ENCODE measurements around the gene COTL1. TPM values are rescaled to one million over a fixed set of nuclear protein-coding genes. Genes with fewer than 3 reads are reported as not detected.

Gene COTL1
- total RNA-seq, 1 donor from 2014 or later = 16.3 TPM

- no peak for ATAC-seq
These were observed 23.2 kb downstream of the COTL1 start for GRCh38 chr16:84594725-84595038.

GRCh38 chr16:84593825-84594724 is 23.8 kb downstream of the COTL1 start:
- peak; percentile 68 for ATAC-seq

- ATAC-seq = no peak
These were observed 25.2 kb downstream of the COTL1 start for GRCh38 chr16:84592718-84593117.

GRCh38 chr16:84589975-84590719 is 27.7 kb downstream of the COTL1 start:
- ATAC-seq = no peak

GRCh38 chr16:84588991-84589390 is 28.9 kb downstream of the COTL1 start:
- ATAC-seq = no peak

- no peak for ATAC-seq
These were observed 32.0 kb downstream of the COTL1 start for GRCh38 chr16:84585886-84586285.

GRCh38 chr16:84585467-84585866 is 32.4 kb downstream of the COTL1 start:
- ATAC-seq = no peak

- no peak for ATAC-seq
These were observed 33.2 kb downstream of the COTL1 start for GRCh38 chr16:84584678-84585077.

- ATAC-seq = no peak
These were observed 33.9 kb downstream of the COTL1 start for GRCh38 chr16:84583995-84584394.

GRCh38 chr16:84582958-84583516 is 34.8 kb downstream of the COTL1 start:
- no peak for ATAC-seq

GRCh38 chr16:84581158-84581557 is 36.7 kb downstream of the COTL1 start:
- no peak for ATAC-seq

GRCh38 chr16:84579936-84580335 is 37.9 kb downstream of the COTL1 start:
- no peak for ATAC-seq

- no peak for ATAC-seq
These were observed 39.2 kb downstream of the COTL1 start for GRCh38 chr16:84578538-84579126.

GRCh38 chr16:84577034-84577803 is 40.7 kb downstream of the COTL1 start:
- ATAC-seq = no peak

GRCh38 chr16:84575914-84576313 is 42.0 kb downstream of the COTL1 start:
- no peak for ATAC-seq

GRCh38 chr16:84574191-84574590 is 43.7 kb downstream of the COTL1 start:
- ATAC-seq = no peak

GRCh38 chr16:84572096-84572495 is 45.8 kb downstream of the COTL1 start:
- ATAC-seq = peak; percentile 16

- no peak for ATAC-seq
These were observed 46.4 kb downstream of the COTL1 start for GRCh38 chr16:84571506-84571905.

GRCh38 chr16:84570739-84571403 is 47.0 kb downstream of the COTL1 start:
- no peak for ATAC-seq

- ATAC-seq = no peak
These were observed 48.4 kb downstream of the COTL1 start for GRCh38 chr16:84569382-84569987.

GRCh38 chr16:84568066-84568465 is 49.8 kb downstream of the COTL1 start:
- ATAC-seq = peak; percentile 52

Data from esophagus mucosa (tissue), 1 donor.